Gastrocnemius medialis (tissue), 4 donors: ENCODE measurements around the gene IL17RE. TPM values are rescaled to one million over a fixed set of nuclear protein-coding genes. Genes with fewer than 3 reads are reported as not detected.

Experiments
- ATAC-seq, 2 donors: fragments of 150-250 bp; one replicate each; pipeline ENCODE4 v1.9.1; 2016
- DNase-seq, 2 donors: peaks; one replicate each; pipeline ENCODE4 v3.0.0-alpha.2; 2019
- H3K27ac ChIP-seq, 4 donors: fragments of 200-600 bp; sonication (generic); 1 replicate in 1 of 4; 2 replicates in 3 of 4; pipeline ENCODE4 v1.5.1; 2016 to 2018; ENCODE audit warnings: mild to moderate bottlenecking in 2 of 4, moderate library complexity in 1 of 4
- H3K27me3 ChIP-seq, 3 donors: fragments of 200-600 bp; sonication (generic) in 2 of 3; 1 replicate in 1 of 3; 2 replicates in 2 of 3; pipeline versions ENCODE4 v1.5.1 to v1.6.0; 2016 to 2019; ENCODE audit warnings: mild to moderate bottlenecking in 1 of 3, moderate library complexity in 1 of 3
- H3K36me3 ChIP-seq, 2 donors: fragments of 200-600 bp; sonication (generic) in 1 of 2; one replicate each; pipeline ENCODE4 v1.5.1; 2017 to 2018
- H3K4me1 ChIP-seq, 2 donors: fragments of 200-600 bp; sonication (generic) in 1 of 2; one replicate each; pipeline ENCODE4 v1.5.1; 2016 to 2017; ENCODE audit warnings: mild to moderate bottlenecking in 2 of 2
- H3K4me3 ChIP-seq, 4 donors: fragments of 200-600 bp; sonication (generic) in 3 of 4; 1 replicate in 1 of 4; 2 replicates in 3 of 4; pipeline ENCODE4 v1.5.1; 2016 to 2019; ENCODE audit warnings: mild to moderate bottlenecking in 2 of 4
- H3K9me3 ChIP-seq, 3 donors: fragments of 200-600 bp; sonication (generic) in 2 of 3; 1 replicate in 1 of 3; 2 replicates in 2 of 3; pipeline ENCODE4 v1.5.1; 2016 to 2019
- CTCF ChIP-seq, 5 experiments: fragments of 450-650 bp in 3 of 5; fragments of 200-600 bp in 2 of 5; sonication (generic) in 2 of 5; IDR thresholded peaks in 4 of 5; conservative IDR thresholded peaks in 1 of 5; 1 replicate in 4 of 5; 2 replicates in 1 of 5; pipeline ENCODE4 v1.5.1; 2016 to 2019; ENCODE audit warnings: antibody characterized with exemption in 5 of 5, mild to moderate bottlenecking in 3 of 5, moderate library complexity in 3 of 5
- POLR2A ChIP-seq, 2 donors: fragments of 450-650 bp; IDR thresholded peaks; one replicate each; pipeline ENCODE4 v1.6.1; 2017; ENCODE audit warnings: antibody characterized with exemption in 2 of 2, mild to moderate bottlenecking in 2 of 2, moderate library complexity in 2 of 2
- in situ Hi-C, 4 donors: fragments of 200-750 bp; cut with MboI; loops; one replicate each; pipeline versions ENCODE4 v1.15.0 to v1.8.0; 2017; ENCODE audit warnings: low sequenced_read_pairs in 4 of 4
- intact Hi-C: fragments of 100-400 bp; cut with DNase I; formaldehyde crosslinking; loops from one replicate; pipeline ENCODE4 v1.15.1; 2023; ENCODE audit warnings: low total_unique reads
- total RNA-seq, 4 donors: library from RNA; depleted of rRNA; stranded (reverse); fragments of >200 nt; gene quantifications; one replicate each; pipeline versions ENCODE4 v1.1.0 to v1.2.3, GENCODE V29; 2016

Gene IL17RE
- total RNA-seq, 4 donors from 2014 or later, result 0.20 to 1.5 (median 0.64) TPM; not detected in 1

- no peaks in the 10 kb centered on the region for H3K27me3 ChIP-seq
- no peaks in the 10 kb centered on the region for H3K36me3 ChIP-seq
- no peak overlapping the region for H3K27ac ChIP-seq
- DNase-seq (no peak), ATAC-seq (no peak)
- H3K4me1 ChIP-seq, result peaks cover 17 to 30% of the 10 kb centered on the region in 2 donors
- no peak overlapping the region for H3K4me3 ChIP-seq
- TF ChIP-seq POLR2A (IDR thresholded peaks at IDR 0.05) (no peak), CTCF (IDR thresholded peaks at IDR 0.05 in 4 of 5, conservative IDR thresholded peaks at IDR 0.05 in 1 of 5) (no peak)
- in situ Hi-C loops, result no loop called here
- intact Hi-C loops, result loop anchor here (2.0 kb wide), 2 partner anchors 23 to 69 kb away; partner anchors contain the start of genes JAGN1 and RPUSD3
- no peaks in the 10 kb centered on the region for H3K9me3 ChIP-seq
Observed at GRCh38 chr3:9914011-9914410, 11.4 kb downstream of the IL17RE start.

GRCh38 chr3:9914559-9915253 lies 12.1 kb downstream of the IL17RE start:
- Histone ChIP-seq H3K4me1 (peaks cover 17 to 30% of the 10 kb centered on the region in 2 donors), H3K27ac (peak overlapping the region; percentile 85 to 95 (median 92)), H3K9me3 (no peaks in the 10 kb centered on the region), H3K4me3 (peak overlapping the region; percentile 59 to 85 (median 72)), H3K27me3 (no peaks in the 10 kb centered on the region), H3K36me3 (no peaks in the 10 kb centered on the region)
- ATAC-seq (no peak), DNase-seq (no peak)
- intact Hi-C loops, result loop anchor here (1.0 to 5.0 kb wide), 4 partner anchors 24 to 112 kb away; partner anchors contain the start of genes JAGN1 and RPUSD3
- TF ChIP-seq POLR2A (IDR thresholded peaks at IDR 0.05) (no peak), CTCF (IDR thresholded peaks at IDR 0.05 in 4 of 5, conservative IDR thresholded peaks at IDR 0.05 in 1 of 5) (no peak)
- in situ Hi-C loops, result no loop called here

GRCh38 chr3:9915254-9916141 lies 12.8 kb downstream of the IL17RE start:
- H3K27ac ChIP-seq, result peak overlapping the region; percentile 85 to 95 (median 92)
- DNase-seq (peak; percentile 39 to 57), ATAC-seq (peak; percentile 39 to 42)
- TF ChIP-seq POLR2A (IDR thresholded peaks at IDR 0.05) (peak in 1 of 2 donors; percentile 35), CTCF (IDR thresholded peaks at IDR 0.05 in 4 of 5, conservative IDR thresholded peaks at IDR 0.05 in 1 of 5) (peak in 4 of 5 experiments; percentile 31 to 57 (median 44))
- H3K36me3 ChIP-seq, result no peaks in the 10 kb centered on the region
- H3K4me1 ChIP-seq, result peaks cover 17 to 30% of the 10 kb centered on the region in 2 donors
- intact Hi-C loops, result loop anchor here (1.0 to 5.0 kb wide), 5 partner anchors 25 to 113 kb away; partner anchors contain the start of genes JAGN1 and RPUSD3
- in situ Hi-C loops, result no loop called here
- H3K27me3 ChIP-seq, result no peaks in the 10 kb centered on the region
- peak overlapping the region; percentile 59 to 85 (median 72) for H3K4me3 ChIP-seq
- H3K9me3 ChIP-seq, result no peaks in the 10 kb centered on the region

GRCh38 chr3:9916346-9916733 lies 13.7 kb downstream of the IL17RE start:
- no peak for TF ChIP-seq CTCF (IDR thresholded peaks at IDR 0.05 in 4 of 5, conservative IDR thresholded peaks at IDR 0.05 in 1 of 5)
- no peak for TF ChIP-seq POLR2A (IDR thresholded peaks at IDR 0.05)
- DNase-seq (no peak), ATAC-seq (peak in 1 of 2 donors; percentile 4)
- Histone ChIP-seq H3K4me3 (peak overlapping the region; percentile 59 to 85 (median 72)), H3K27ac (peak overlapping the region; percentile 85 to 95 (median 92)), H3K4me1 (peaks cover 17 to 30% of the 10 kb centered on the region in 2 donors), H3K27me3 (no peaks in the 10 kb centered on the region), H3K9me3 (no peaks in the 10 kb centered on the region), H3K36me3 (no peaks in the 10 kb centered on the region)
- intact Hi-C loops (loop anchor here (2.0 to 5.0 kb wide), 2 partner anchors 54 to 114 kb away; no protein-coding TSS in a partner anchor), in situ Hi-C loops (no loop called here)
